HEK293 (cell line): ENCODE results near the gene PCNX3.
A peak's percentile ranks its signal among the peaks of the same experiment; 100 is the strongest.

Source experiments
- CTCF ChIA-PET: fragments of 350-600 bp; formaldehyde crosslinking; extraction: SDS; loops from one replicate; lab custom pipeline; 2021; ENCODE audit warnings: antibody characterized with exemption; lab: Yijun Ruan, JAX
- POLR2A ChIA-PET: fragments of 300-600 bp; formaldehyde crosslinking; extraction: SDS; loops from one replicate; lab custom pipeline; 2020; ENCODE audit warnings: antibody characterized with exemption, inconsistent platforms; lab: Yijun Ruan, JAX
- H3K27ac ChIP-seq: fragments of 200-500 bp; sonication (Bioruptor generic); 2 replicates; pipeline ENCODE4 v1.5.1; 2014; ENCODE audit warnings: low read depth, low read length, control low read depth, inconsistent platforms; ENCODE audit errors: extremely low read depth
- H3K36me3 ChIP-seq, 2 experiments: fragments of 200-500 bp in 1 of 2; sonication (Bioruptor generic) in 1 of 2; 1 replicate in 1 of 2; 2 replicates in 1 of 2; pipeline ENCODE4 v1.5.1; 2014 to 2017; ENCODE audit warnings: inconsistent platforms in 2 of 2, low read length in 2 of 2; ENCODE audit not compliant: control insufficient read depth in 2 of 2, insufficient read depth in 1 of 2
- H3K4me1 ChIP-seq: fragments of 200-500 bp; sonication (Bioruptor generic); 2 replicates; pipeline ENCODE4 v1.5.1; 2014; ENCODE audit warnings: mild to moderate bottlenecking, low read length, inconsistent platforms; ENCODE audit not compliant: control insufficient read depth, insufficient read depth
- H3K4me3 ChIP-seq: 2 replicates; pipeline ENCODE4 v1.5.1; 2011; ENCODE audit warnings: low read depth, mild to moderate bottlenecking, control low read depth, low read length, moderate library complexity
- H3K9me3 ChIP-seq: fragments of 200-500 bp; sonication (Bioruptor generic); 2 replicates; pipeline ENCODE4 v1.5.1; 2014; ENCODE audit warnings: low read depth, low read length, inconsistent platforms; ENCODE audit not compliant: control insufficient read depth, insufficient read depth
- GLIS1 ChIP-seq: fragments of 450-650 bp; formaldehyde crosslinking; IDR thresholded peaks from 2 replicates; pipeline ENCODE4 v1.5.1; 2016; ENCODE audit warnings: missing biosample characterization, missing genetic modification characterization
- KLF1 ChIP-seq: fragments of 450-650 bp; formaldehyde crosslinking; IDR thresholded peaks from 2 replicates; pipeline ENCODE4 v1.5.1; 2016; ENCODE audit warnings: missing biosample characterization, missing genetic modification characterization
- KLF9 ChIP-seq: fragments of 450-650 bp; formaldehyde crosslinking; IDR thresholded peaks from 2 replicates; pipeline ENCODE4 v1.5.1; 2016; ENCODE audit warnings: missing biosample characterization, missing genetic modification characterization, low read depth
- PBX3 ChIP-seq: sonication (generic); formaldehyde crosslinking; IDR thresholded peaks from 2 replicates; pipeline ENCODE4 v1.8.1; 2022; ENCODE audit warnings: mild to moderate bottlenecking, moderate library complexity, missing genetic modification reagents
- REST ChIP-seq: fragments of 450-650 bp; formaldehyde crosslinking; IDR thresholded peaks from 2 replicates; pipeline ENCODE4 v1.5.1; 2016; ENCODE audit warnings: missing biosample characterization, missing genetic modification characterization
- SP2 ChIP-seq: fragments of 450-650 bp; formaldehyde crosslinking; IDR thresholded peaks from 2 replicates; pipeline ENCODE4 v1.5.1; 2016; ENCODE audit warnings: missing biosample characterization, missing genetic modification characterization
- ZFHX2 ChIP-seq: fragments of 450-650 bp; formaldehyde crosslinking; conservative IDR thresholded peaks from 2 replicates; pipeline ENCODE4 v1.5.1; 2016; ENCODE audit warnings: missing biosample characterization, missing genetic modification characterization
- ZNF133 ChIP-seq: fragments of 450-650 bp; formaldehyde crosslinking; IDR thresholded peaks from 2 replicates; pipeline ENCODE4 v1.5.1; 2016; ENCODE audit warnings: missing biosample characterization, missing genetic modification characterization
- ZNF138 ChIP-seq: fragments of 450-650 bp; formaldehyde crosslinking; IDR thresholded peaks from 2 replicates; pipeline ENCODE4 v1.5.1; 2016; ENCODE audit warnings: missing biosample characterization, missing genetic modification characterization, borderline replicate concordance
- ZNF2 ChIP-seq: fragments of 450-650 bp; formaldehyde crosslinking; IDR thresholded peaks from 2 replicates; pipeline ENCODE4 v1.5.1; 2016; ENCODE audit warnings: missing biosample characterization, missing genetic modification characterization
- ZNF394 ChIP-seq: fragments of 450-650 bp; formaldehyde crosslinking; IDR thresholded peaks from 2 replicates; pipeline ENCODE4 v1.5.1; 2016; ENCODE audit warnings: missing biosample characterization, missing genetic modification characterization, mild to moderate bottlenecking, moderate library complexity, borderline replicate concordance
- ZNF433 ChIP-seq: fragments of 450-650 bp; formaldehyde crosslinking; IDR thresholded peaks from 2 replicates; pipeline ENCODE4 v1.5.1; 2016; ENCODE audit warnings: missing biosample characterization, missing genetic modification characterization, low read depth
- ZNF488 ChIP-seq: fragments of 450-650 bp; formaldehyde crosslinking; IDR thresholded peaks from 2 replicates; pipeline ENCODE4 v1.5.1; 2016; ENCODE audit warnings: missing biosample characterization, missing genetic modification characterization
- ZNF544 ChIP-seq: fragments of 450-650 bp; formaldehyde crosslinking; IDR thresholded peaks from 2 replicates; pipeline ENCODE4 v1.5.0; 2017; ENCODE audit warnings: missing biosample characterization, missing genetic modification characterization
- ZNF555 ChIP-seq: fragments of 450-650 bp; formaldehyde crosslinking; conservative IDR thresholded peaks from 2 replicates; pipeline ENCODE4 v1.5.1; 2017; ENCODE audit warnings: missing biosample characterization, mild to moderate bottlenecking, missing genetic modification characterization, inconsistent platforms
- ZNF704 ChIP-seq: fragments of 450-650 bp; formaldehyde crosslinking; IDR thresholded peaks from 2 replicates; pipeline ENCODE4 v1.5.1; 2016; ENCODE audit warnings: missing biosample characterization, missing genetic modification characterization
- ZNF837 ChIP-seq: fragments of 450-650 bp; formaldehyde crosslinking; IDR thresholded peaks from 2 replicates; pipeline ENCODE4 v1.5.1; 2016; ENCODE audit warnings: missing biosample characterization, missing genetic modification characterization
- ZSCAN5A ChIP-seq: fragments of 450-650 bp; formaldehyde crosslinking; IDR thresholded peaks from 2 replicates; pipeline ENCODE4 v1.5.1; 2016; ENCODE audit warnings: missing biosample characterization, missing genetic modification characterization

The PCNX3 gene

GRCh38 chr11:65575568-65576231, 39.9 kb upstream of the PCNX3 start, which contains the start of gene EHBP1L1 (continued):
- TF ChIP-seq GLIS1, result peak; percentile 29; the same call in 1 of the 2 replicates
- no peak for TF ChIP-seq ZNF704 (tag by site-specific recombination)
- no peak for TF ChIP-seq ZNF133 (tag by site-specific recombination)
- no peak for TF ChIP-seq ZNF837 (tag by site-specific recombination)
- no peak for TF ChIP-seq ZNF433 (tag by site-specific recombination)
- peak; percentile 61 for TF ChIP-seq KLF9 (tag by site-specific recombination)
- TF ChIP-seq ZSCAN5A (tag by site-specific recombination), result no peak
- TF ChIP-seq SP2 (tag by site-specific recombination), result 0 out of 2 replicates have a peak, but pooled peaks have one; percentile 11
- no peak for TF ChIP-seq ZNF488 (tag by site-specific recombination)
- 0 out of 2 replicates have a peak, but pooled peaks have one; percentile 31 for TF ChIP-seq PBX3 (CRISPR knock-in tag)

GRCh38 chr11:65576232-65576866, 39.2 kb upstream of the PCNX3 start:
- Histone ChIP-seq H3K27ac (no peak overlapping the region; the same call in 1 of the 2 replicates), H3K4me3 (peak overlapping the region; percentile 31), H3K9me3 (no peaks in the 10 kb centered on the region), H3K4me1 (peaks cover 13% of the 10 kb centered on the region; the same call in 1 of the 2 replicates)
- CTCF ChIA-PET, result interaction anchor here (0.5 to 3.5 kb wide), 8 partner anchors 12 to 207 kb away, joined by 3 to 28 read pairs (median 4); partner anchors contain the start of gene KCNK7
- POLR2A ChIA-PET, result interaction anchor here (0.6 kb wide), 3 partner anchors 11 to 410 kb away, joined by 3 to 9 read pairs (median 4); no protein-coding TSS in a partner anchor
- TF ChIP-seq ZFHX2 (tag by site-specific recombination), result peak; percentile 34
- no peak for TF ChIP-seq ZNF555 (tag by site-specific recombination)
- TF ChIP-seq, all 188 proteins: peak for 1
- peaks cover 0 to 14% of the 10 kb centered on the region in 2 experiments; a peak in 1 of 3 replicates for H3K36me3 ChIP-seq

GRCh38 chr11:65576867-65577755, 38.5 kb upstream of the PCNX3 start:
- ChIA-PET CTCF (interaction anchor here (0.6 to 3.5 kb wide), 5 partner anchors 11 to 105 kb away, joined by 3 to 28 read pairs (median 4); partner anchors contain the start of gene KCNK7), POLR2A (interaction anchor here (0.6 to 1.3 kb wide), 3 partner anchors 10 to 168 kb away, joined by 3 to 4 read pairs (median 3); no protein-coding TSS in a partner anchor)
- Histone ChIP-seq H3K27ac (no peak overlapping the region), H3K9me3 (no peaks in the 10 kb centered on the region), H3K36me3 (peaks cover 0 to 14% of the 10 kb centered on the region in 2 experiments; a peak in 1 of 3 replicates), H3K4me3 (no peak overlapping the region), H3K4me1 (peaks cover 9% of the 10 kb centered on the region; the same call in 1 of the 2 replicates)
- TF ChIP-seq REST, result no peak
- TF ChIP-seq ZNF2, result no peak
- TF ChIP-seq KLF1 (tag by site-specific recombination), result peak; percentile 92
- TF ChIP-seq ZNF394 (tag by site-specific recombination), result no peak
- TF ChIP-seq ZNF544 (tag by site-specific recombination), result no peak
- TF ChIP-seq ZNF488 (tag by site-specific recombination), result no peak
- no peak for TF ChIP-seq ZNF138 (tag by site-specific recombination)
